Gastrocnemius medialis (tissue), 4 donors: ENCODE measurements around the gene AOC1. TPM values are rescaled to one million over a fixed set of nuclear protein-coding genes. Genes with fewer than 3 reads are reported as not detected.

Experiments used
- ATAC-seq, 2 donors: fragments of 150-250 bp; one replicate each; pipeline ENCODE4 v1.9.1; 2016
- DNase-seq, 2 donors: peaks; one replicate each; pipeline ENCODE4 v3.0.0-alpha.2; 2019
- H3K27ac ChIP-seq, 4 donors: fragments of 200-600 bp; sonication (generic); 1 replicate in 1 of 4; 2 replicates in 3 of 4; pipeline ENCODE4 v1.5.1; 2016 to 2018; ENCODE audit warnings: mild to moderate bottlenecking in 2 of 4, moderate library complexity in 1 of 4
- H3K27me3 ChIP-seq, 3 donors: fragments of 200-600 bp; sonication (generic) in 2 of 3; 1 replicate in 1 of 3; 2 replicates in 2 of 3; pipeline versions ENCODE4 v1.5.1 to v1.6.0; 2016 to 2019; ENCODE audit warnings: mild to moderate bottlenecking in 1 of 3, moderate library complexity in 1 of 3
- H3K36me3 ChIP-seq, 2 donors: fragments of 200-600 bp; sonication (generic) in 1 of 2; one replicate each; pipeline ENCODE4 v1.5.1; 2017 to 2018
- H3K4me1 ChIP-seq, 2 donors: fragments of 200-600 bp; sonication (generic) in 1 of 2; one replicate each; pipeline ENCODE4 v1.5.1; 2016 to 2017; ENCODE audit warnings: mild to moderate bottlenecking in 2 of 2
- H3K4me3 ChIP-seq, 4 donors: fragments of 200-600 bp; sonication (generic) in 3 of 4; 1 replicate in 1 of 4; 2 replicates in 3 of 4; pipeline ENCODE4 v1.5.1; 2016 to 2019; ENCODE audit warnings: mild to moderate bottlenecking in 2 of 4
- H3K9me3 ChIP-seq, 3 donors: fragments of 200-600 bp; sonication (generic) in 2 of 3; 1 replicate in 1 of 3; 2 replicates in 2 of 3; pipeline ENCODE4 v1.5.1; 2016 to 2019
- CTCF ChIP-seq, 5 experiments: fragments of 450-650 bp in 3 of 5; fragments of 200-600 bp in 2 of 5; sonication (generic) in 2 of 5; IDR thresholded peaks in 4 of 5; conservative IDR thresholded peaks in 1 of 5; 1 replicate in 4 of 5; 2 replicates in 1 of 5; pipeline ENCODE4 v1.5.1; 2016 to 2019; ENCODE audit warnings: antibody characterized with exemption in 5 of 5, mild to moderate bottlenecking in 3 of 5, moderate library complexity in 3 of 5
- POLR2A ChIP-seq, 2 donors: fragments of 450-650 bp; IDR thresholded peaks; one replicate each; pipeline ENCODE4 v1.6.1; 2017; ENCODE audit warnings: antibody characterized with exemption in 2 of 2, mild to moderate bottlenecking in 2 of 2, moderate library complexity in 2 of 2
- in situ Hi-C, 4 donors: fragments of 200-750 bp; cut with MboI; loops; one replicate each; pipeline versions ENCODE4 v1.15.0 to v1.8.0; 2017; ENCODE audit warnings: low sequenced_read_pairs in 4 of 4
- intact Hi-C: fragments of 100-400 bp; cut with DNase I; formaldehyde crosslinking; loops from one replicate; pipeline ENCODE4 v1.15.1; 2023; ENCODE audit warnings: low total_unique reads
- total RNA-seq, 4 donors: library from RNA; depleted of rRNA; stranded (reverse); fragments of >200 nt; gene quantifications; one replicate each; pipeline versions ENCODE4 v1.1.0 to v1.2.3, GENCODE V29; 2016

AOC1 gene
- total RNA-seq, 4 donors from 2014 or later: 1.6 TPM; not detected in 3

GRCh38 chr7:150910996-150911422 is 58.7 kb downstream of the AOC1 start:
- TF ChIP-seq POLR2A (IDR thresholded peaks at IDR 0.05): no peak
- TF ChIP-seq CTCF (IDR thresholded peaks at IDR 0.05 in 4 of 5, conservative IDR thresholded peaks at IDR 0.05 in 1 of 5): no peak
- Histone ChIP-seq H3K27ac (no peak overlapping the region), H3K4me3 (no peak overlapping the region), H3K9me3 (no peaks in the 10 kb centered on the region), H3K27me3 (peaks cover 0 to 3% (median 0%) of the 10 kb centered on the region in 3 donors), H3K4me1 (no peaks in the 10 kb centered on the region), H3K36me3 (no peaks in the 10 kb centered on the region)
- DNase-seq: no peak
- intact Hi-C loops (no loop called here), in situ Hi-C loops (no loop called here)
- no peak for ATAC-seq

Other genes with a start within 250 kb of the AOC1 start
- gene GIMAP6, start 220.1 kb upstream of the AOC1 start, total RNA-seq: 10 to 100 TPM in 3 of 4 donors, 1 to 10 TPM in 1; 8.5 to 27.8 (median 12.4) TPM
- 1 to 10 TPM; 2.2 to 6.7 (median 3.2) TPM for gene GIMAP2, start 166.8 kb upstream of the AOC1 start, total RNA-seq
- gene GIMAP1, start 135.9 kb upstream of the AOC1 start, total RNA-seq: 1 to 10 TPM; 4.1 to 7.8 (median 4.9) TPM
- gene GIMAP5, start 115.1 kb upstream of the AOC1 start, total RNA-seq: 10 to 100 TPM; 13.5 to 29.4 (median 15.6) TPM
- gene TMEM176B, start 52.2 kb upstream of the AOC1 start, total RNA-seq: 1 to 10 TPM; 5.8 to 9.6 (median 7.6) TPM
- 10 to 100 TPM in 1 of 4 donors, 1 to 10 TPM in 3; 5.2 to 12.9 (median 8.9) TPM for gene TMEM176A, start 51.7 kb upstream of the AOC1 start, total RNA-seq
- gene KCNH2, start 125.8 kb downstream of the AOC1 start, total RNA-seq: under 1 TPM in 3 of 4 donors, not detected in 1; 0.19 to 1.00 (median 0.46) TPM
- 10 to 100 TPM in 1 of 4 donors, 1 to 10 TPM in 3; 1.4 to 10.8 (median 4.2) TPM for gene NOS3, start 138.5 kb downstream of the AOC1 start, total RNA-seq
- gene ATG9B, start 172.0 kb downstream of the AOC1 start, total RNA-seq: under 1 TPM in 1 of 4 donors, not detected in 3; 0.31 TPM
- gene ABCB8, start 175.9 kb downstream of the AOC1 start, total RNA-seq: 10 to 100 TPM; 10.4 to 25.7 (median 16.2) TPM
- 10 to 100 TPM in 1 of 4 donors, 1 to 10 TPM in 2, under 1 TPM in 1; 0.72 to 11.0 (median 2.5) TPM for gene ASIC3, start 196.0 kb downstream of the AOC1 start, total RNA-seq
- gene CDK5, start 205.4 kb downstream of the AOC1 start, total RNA-seq: 10 to 100 TPM in 1 of 4 donors, 1 to 10 TPM in 3; 3.7 to 10.7 (median 5.9) TPM
- 10 to 100 TPM; 27.5 to 39.6 (median 33.0) TPM for gene SLC4A2, start 207.1 kb downstream of the AOC1 start, total RNA-seq
- 100 to 1,000 TPM; 108 to 181 (median 141) TPM for gene FASTK, start 228.3 kb downstream of the AOC1 start, total RNA-seq
- gene TMUB1, start 231.0 kb downstream of the AOC1 start, total RNA-seq: 100 to 1,000 TPM in 2 of 4 donors, 10 to 100 TPM in 2; 55.5 to 137 (median 97.4) TPM
- gene AGAP3, start 234.0 kb downstream of the AOC1 start, total RNA-seq: 10 to 100 TPM; 31.1 to 65.3 (median 36.3) TPM